Bronchial epithelial cell (primary cell): ENCODE results near the gene ACOX2. TPM values are rescaled to one million over a fixed set of nuclear protein-coding genes. Genes with fewer than 3 reads are reported as not detected.

ENCODE experiments used
- DNase-seq: peaks from one replicate; pipeline ENCODE4 v3.0.0-alpha.2; 2010; ENCODE audit warnings: low read depth
- FAIRE-seq: peaks from 2 replicates; lab custom pipeline; 2011; peaks lifted over from hg19 to GRCh38; lab: Jason Lieb, UNC
- H3K27me3 ChIP-seq: 2 replicates; pipeline ENCODE4 v1.5.1; 2011; ENCODE audit warnings: low read length; ENCODE audit not compliant: control insufficient read depth, insufficient read depth
- H3K36me3 ChIP-seq: 2 replicates; pipeline ENCODE4 v1.5.1; 2011; ENCODE audit warnings: low read length; ENCODE audit not compliant: control insufficient read depth, insufficient read depth
- H3K4me3 ChIP-seq: 2 replicates; pipeline ENCODE4 v1.5.1; 2011; ENCODE audit warnings: mild to moderate bottlenecking, low read depth, low read length, control low read depth
- CTCF ChIP-seq: IDR thresholded peaks from 2 replicates; pipeline ENCODE4 v1.5.1; 2011; ENCODE audit warnings: mild to moderate bottlenecking, moderate library complexity, low read length, control low read depth, inconsistent platforms; ENCODE audit not compliant: insufficient read depth, severe bottlenecking
- total RNA-seq: library from RNA; depleted of rRNA; stranded (reverse); fragments of >200 nt; gene quantifications from 2 replicates; pipeline ENCODE4 v1.2.1, GENCODE V29; 2014

The ACOX2 gene
- total RNA-seq = 0.26 TPM in 1 of 2 replicates, not detected in the other

DNA sequence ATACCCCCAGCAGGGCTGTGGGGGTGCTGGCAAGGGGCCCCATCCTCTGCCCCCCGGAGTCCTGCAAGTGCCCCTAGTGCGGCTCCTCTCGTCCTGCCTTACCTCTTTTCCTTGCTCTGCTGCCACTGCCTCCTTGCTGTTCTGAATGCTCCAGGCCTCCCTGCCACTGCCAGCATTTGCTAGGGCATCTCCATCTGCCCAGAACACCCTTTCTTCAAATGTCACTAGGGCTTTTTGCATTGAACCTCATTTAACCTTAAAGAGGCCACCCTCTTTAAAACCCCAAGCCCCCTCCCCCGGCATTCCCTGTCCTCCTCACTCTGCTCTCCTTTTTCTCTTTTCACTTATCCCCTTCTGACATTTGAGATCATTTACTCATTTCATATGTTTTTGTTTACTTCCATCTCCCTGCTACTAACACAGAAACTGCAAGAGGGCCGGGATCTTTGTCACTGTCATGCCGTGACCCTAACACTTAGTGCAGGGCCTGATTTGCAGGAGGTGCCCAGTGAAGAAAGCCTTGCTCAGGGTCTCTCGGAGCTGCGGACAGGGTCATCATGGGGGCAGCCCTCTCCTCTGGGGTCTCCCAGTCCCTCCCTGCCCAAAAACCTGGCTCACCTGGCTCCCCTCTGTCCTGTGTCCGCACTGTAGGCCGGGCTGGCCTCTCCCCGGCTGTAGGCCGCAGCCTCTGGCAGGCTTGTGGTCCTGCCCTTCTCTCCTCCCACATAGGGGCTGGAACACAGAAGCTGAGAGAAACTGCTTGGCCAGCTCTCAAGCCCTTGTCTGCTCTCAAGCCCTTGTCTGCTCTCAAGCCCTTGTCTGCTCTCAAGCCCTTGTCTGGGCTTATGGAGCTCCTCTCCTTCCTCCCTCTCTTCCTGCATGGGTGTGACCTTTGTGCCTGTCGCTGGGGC lies at the start of gene ACOX2:
ACOX2 (minus strand) TSS at position 690 of the 911 bp plus-strand sequence. CDS start 2,084 bp downstream, outside the sequence.
- TF ChIP-seq CTCF = no peak
- Histone ChIP-seq H3K4me3 (no peak within 1 kb of the TSS), H3K36me3 (no peaks in the 10 kb centered on the region), H3K27me3 (no peaks in the 10 kb centered on the region)
- DNase-seq (no peak), FAIRE-seq (no peak)

DNA sequence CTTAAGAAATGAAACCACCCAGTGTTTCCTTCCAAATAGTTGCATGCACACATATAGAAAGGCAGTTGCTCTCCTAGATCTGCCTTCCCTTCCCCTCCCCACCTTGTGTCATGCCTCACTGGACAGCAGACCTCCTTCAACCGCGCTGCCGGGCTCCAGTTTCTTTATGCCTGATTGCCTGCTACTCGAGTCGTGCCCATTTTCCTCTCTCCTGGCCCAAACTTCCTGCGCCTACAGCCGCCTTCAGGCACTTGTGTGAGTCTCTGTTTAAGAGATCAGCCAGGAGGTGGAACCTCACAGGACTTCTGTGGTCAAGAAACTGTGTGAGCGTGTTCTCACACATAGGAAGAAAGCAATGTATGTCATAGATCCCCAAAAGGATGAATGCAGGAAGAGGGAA lies 49.0 kb upstream of the ACOX2 start:
- H3K36me3 ChIP-seq = no peaks in the 10 kb centered on the region
- TF ChIP-seq CTCF = no peak
- no peak for FAIRE-seq

DNA sequence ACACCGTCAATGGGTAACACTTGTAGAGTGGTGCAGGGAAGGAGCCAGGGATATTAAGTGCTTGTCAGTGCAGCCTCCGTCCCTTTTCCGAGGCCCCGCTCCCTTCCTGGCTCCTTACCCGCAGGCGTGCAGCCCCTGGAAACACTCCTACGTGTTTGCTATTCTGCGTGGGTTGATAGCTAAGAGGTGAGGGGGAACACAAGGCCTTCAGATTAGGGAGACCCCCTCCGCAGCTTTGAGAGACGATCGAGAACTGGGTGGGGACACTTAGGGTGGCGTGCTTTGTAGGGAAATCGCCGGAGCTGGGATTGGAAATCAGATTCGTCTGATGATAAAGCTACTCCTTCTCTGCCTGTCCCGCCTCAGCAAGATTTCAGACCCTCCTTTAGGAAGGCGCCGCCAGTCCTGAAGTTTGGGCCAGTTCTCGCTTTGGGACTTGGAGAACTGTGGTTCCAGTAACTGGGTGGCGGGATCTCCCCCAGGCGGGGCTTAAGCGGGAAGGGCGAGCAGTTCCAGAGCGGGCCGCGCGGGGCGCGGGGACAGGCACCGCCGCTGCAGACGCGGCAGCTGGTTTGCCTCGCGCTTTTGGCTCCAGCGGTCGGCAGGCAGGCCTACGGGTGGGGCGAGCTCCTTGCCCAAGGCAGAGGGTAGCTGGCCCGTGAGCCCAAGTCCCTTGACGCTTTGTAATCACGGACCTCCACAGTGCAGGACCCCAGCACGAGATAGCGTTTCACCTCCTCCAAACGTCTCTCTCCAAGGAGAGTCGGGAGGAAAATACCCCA lies 48.2 kb upstream of the ACOX2 start:
- peak; percentile 54 for DNase-seq
- H3K4me3 ChIP-seq = peak overlapping the region; percentile 35
- no peak for FAIRE-seq
- H3K36me3 ChIP-seq = no peaks in the 10 kb centered on the region
- peaks cover 21% of the 10 kb centered on the region for H3K27me3 ChIP-seq
- TF ChIP-seq CTCF = peak; percentile 91

More for the DNA sequence above, 49.0 kb upstream of the ACOX2 start:
- Histone ChIP-seq H3K27me3 (peaks cover 20% of the 10 kb centered on the region), H3K4me3 (no peak overlapping the region)
- no peak for DNase-seq

GRCh38 chr3:58584690-58585004 lies 47.7 kb upstream of the ACOX2 start:
- FAIRE-seq (no peak), DNase-seq (no peak)
- no peak for TF ChIP-seq CTCF
- Histone ChIP-seq H3K27me3 (peaks cover 21% of the 10 kb centered on the region), H3K4me3 (peak overlapping the region; percentile 35), H3K36me3 (no peaks in the 10 kb centered on the region)

DNA sequence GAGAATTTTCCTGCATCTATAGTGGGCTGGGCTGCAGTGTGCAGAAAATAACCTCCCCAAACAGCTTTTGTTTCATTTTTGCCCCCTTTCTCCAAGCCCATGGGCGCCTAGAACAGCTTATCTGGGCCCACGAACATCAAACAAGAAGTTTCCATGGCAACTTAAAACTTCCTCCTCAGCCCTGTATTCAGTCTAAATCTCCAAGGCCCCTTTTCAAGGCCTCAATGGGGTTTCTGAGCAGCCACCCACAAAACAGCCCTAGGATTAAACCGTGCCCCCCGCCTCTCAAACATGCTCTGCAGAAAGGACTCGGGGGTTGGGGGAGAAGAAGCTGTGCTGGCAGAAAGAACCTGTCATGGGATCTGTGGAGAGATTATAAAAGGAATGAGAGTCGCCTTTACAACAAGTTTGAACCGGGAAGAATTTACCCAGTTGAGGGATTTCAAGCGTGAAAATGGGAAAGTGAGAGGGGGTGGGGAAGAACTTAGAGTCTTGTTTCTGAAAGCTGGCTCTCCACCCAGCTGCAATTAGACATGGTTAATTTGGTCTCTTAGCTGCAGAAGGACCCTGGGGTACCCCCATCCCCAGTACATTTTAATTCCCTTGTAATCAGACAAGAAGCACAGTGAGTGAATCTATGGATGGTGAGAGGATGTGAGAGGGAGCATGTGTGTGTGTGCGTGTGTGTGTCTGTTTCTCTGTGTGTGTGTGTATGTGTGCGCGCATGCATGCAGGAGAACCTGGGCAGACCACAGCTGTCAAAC lies 44.5 kb upstream of the ACOX2 start:
- H3K4me3 ChIP-seq = no peak overlapping the region
- FAIRE-seq (no peak), DNase-seq (no peak)
- H3K36me3 ChIP-seq = no peaks in the 10 kb centered on the region
- no peak for TF ChIP-seq CTCF
- H3K27me3 ChIP-seq = peaks cover 10% of the 10 kb centered on the region
